AG04449 (cell line): ENCODE results near the gene NEK6.

Experiments used
- CTCF ChIA-PET: fragments of 350-600 bp; formaldehyde crosslinking; extraction: SDS; loops from one replicate; lab custom pipeline; 2021; ENCODE audit warnings: antibody characterized with exemption; lab: Yijun Ruan, JAX
- POLR2A ChIA-PET: fragments of 400-600, 350-600 bp; formaldehyde crosslinking; extraction: SDS; loops from one replicate; lab custom pipeline; 2020; ENCODE audit warnings: antibody characterized with exemption, inconsistent platforms; lab: Yijun Ruan, JAX
- DNase-seq: peaks from one replicate; pipeline ENCODE4 v3.0.0-alpha.2; 2010; ENCODE audit warnings: low read depth, low spot score
- H3K4me3 ChIP-seq: 2 replicates; pipeline ENCODE4 v1.5.1; 2011; ENCODE audit warnings: low read depth, mild to moderate bottlenecking, control low read depth, low read length
- CTCF ChIP-seq: IDR thresholded peaks from one replicate; pipeline ENCODE4 v1.5.1; 2011; ENCODE audit warnings: mild to moderate bottlenecking, moderate library complexity, low read length, control low read depth, inconsistent platforms; ENCODE audit not compliant: insufficient read depth; ENCODE audit errors: missing control alignments

Gene NEK6

GRCh38 chr9:124357721-124358361, 100.1 kb downstream of the NEK6 start:
- no peak for DNase-seq
- no peak overlapping the region for H3K4me3 ChIP-seq
- TF ChIP-seq CTCF, result no peak
- ChIA-PET CTCF (interaction anchor here (0.9 to 1.7 kb wide), 4 partner anchors 29 to 230 kb away, joined by 3 to 9 read pairs (median 4); no protein-coding TSS in a partner anchor), POLR2A (no interaction called here)

GRCh38 chr9:124358631-124359030, 100.9 kb downstream of the NEK6 start:
- ChIA-PET POLR2A (no interaction called here), CTCF (interaction anchor here (1.3 kb wide), 1 partner anchor 28 kb away, joined by 5 read pairs; no protein-coding TSS in a partner anchor)
- no peak for DNase-seq
- no peak for TF ChIP-seq CTCF
- H3K4me3 ChIP-seq, result no peak overlapping the region

DNA sequence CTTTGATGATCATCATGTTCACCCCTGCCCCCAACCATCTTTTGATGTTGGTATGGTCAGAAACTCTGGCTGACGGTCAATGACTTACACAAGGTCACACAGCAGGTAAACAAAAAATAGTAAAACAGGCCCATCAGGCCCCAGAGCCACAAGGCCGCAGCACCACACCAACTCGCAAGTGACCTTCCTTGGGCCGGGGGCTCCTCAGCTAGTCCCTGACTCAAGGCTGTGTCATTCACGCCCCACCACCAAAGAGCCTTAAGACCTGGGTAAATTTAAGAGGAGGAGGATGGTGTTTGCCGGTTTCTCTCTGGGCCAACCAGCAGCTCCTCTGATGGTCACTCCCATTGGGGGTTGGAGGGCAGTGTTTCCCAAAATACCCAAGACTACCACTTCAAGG, 101.7 kb downstream of the NEK6 start:
- CTCF ChIA-PET, result no interaction called here
- DNase-seq, result no peak
- TF ChIP-seq CTCF, result no peak
- POLR2A ChIA-PET, result no interaction called here
- H3K4me3 ChIP-seq, result no peak overlapping the region

GRCh38 chr9:124359855-124360678, 102.3 kb downstream of the NEK6 start:
- POLR2A ChIA-PET, result no interaction called here
- TF ChIP-seq CTCF, result no peak
- no peak overlapping the region for H3K4me3 ChIP-seq
- no peak for DNase-seq
- CTCF ChIA-PET, result interaction anchor here (0.7 to 2.0 kb wide), 3 partner anchors 13 to 50 kb away, joined by 3 to 6 read pairs (median 4); no protein-coding TSS in a partner anchor

GRCh38 chr9:124361128-124361527, 103.4 kb downstream of the NEK6 start:
- no peak overlapping the region for H3K4me3 ChIP-seq
- ChIA-PET CTCF (interaction anchor here (1.0 to 2.5 kb wide), 11 partner anchors 10 to 234 kb away, joined by 3 to 10 read pairs (median 4); no protein-coding TSS in a partner anchor), POLR2A (no interaction called here)
- TF ChIP-seq CTCF, result no peak
- no peak for DNase-seq
